HL-60/S4 treated with phorbol 12-myristate 13-acetate at 8.2 ng/mL for 4 days and 3 days (cell line): Measurements from ENCODE around the gene ATP9B.

Experiments used
- in situ Hi-C: fragments of 300-500 bp; cut with MboI; formaldehyde crosslinking; loops from 2 replicates; pipeline ENCODE4 v1.15.0; 2022; ENCODE audit warnings: low sequenced_read_pairs

The ATP9B gene

GRCh38 chr18:79402977-79403722, 334.0 kb downstream of the ATP9B start:
- in situ Hi-C loops, result loop anchor here (10.0 to 25.0 kb wide), 2 partner anchors 109 to 242 kb away; no protein-coding TSS in a partner anchor

- in situ Hi-C loops, result loop anchor here (10.0 to 25.0 kb wide), 2 partner anchors 108 to 241 kb away; no protein-coding TSS in a partner anchor
Observed at GRCh38 chr18:79403723-79404566, 334.8 kb downstream of the ATP9B start.

GRCh38 chr18:79404567-79404910, 335.3 kb downstream of the ATP9B start:
- in situ Hi-C loops, result loop anchor here (10.0 to 25.0 kb wide), 2 partner anchors 108 to 240 kb away; no protein-coding TSS in a partner anchor

GRCh38 chr18:79405019-79405780, 336.0 kb downstream of the ATP9B start:
- in situ Hi-C loops, result loop anchor here (10.0 to 25.0 kb wide), 2 partner anchors 107 to 240 kb away; no protein-coding TSS in a partner anchor

GRCh38 chr18:79405781-79406575, 336.8 kb downstream of the ATP9B start:
- in situ Hi-C loops, result loop anchor here (10.0 to 25.0 kb wide), 2 partner anchors 106 to 239 kb away; no protein-coding TSS in a partner anchor

- in situ Hi-C loops, result loop anchor here (10.0 to 25.0 kb wide), 2 partner anchors 106 to 238 kb away; no protein-coding TSS in a partner anchor
Observed at GRCh38 chr18:79406708-79407107, 337.5 kb downstream of the ATP9B start.

- in situ Hi-C loops, result loop anchor here (10.0 to 25.0 kb wide), 2 partner anchors 103 to 235 kb away; no protein-coding TSS in a partner anchor
Observed at GRCh38 chr18:79409313-79409712, 340.1 kb downstream of the ATP9B start.

- in situ Hi-C loops, result loop anchor here (25.0 kb wide), 1 partner anchor 102 kb away; no protein-coding TSS in a partner anchor
Observed at GRCh38 chr18:79410171-79410641, 341.0 kb downstream of the ATP9B start.

GRCh38 chr18:79410731-79411613, 341.8 kb downstream of the ATP9B start:
- in situ Hi-C loops, result loop anchor here (25.0 kb wide), 1 partner anchor 101 kb away; no protein-coding TSS in a partner anchor

GRCh38 chr18:79411614-79412526, 342.7 kb downstream of the ATP9B start:
- in situ Hi-C loops, result loop anchor here (25.0 kb wide), 1 partner anchor 100 kb away; no protein-coding TSS in a partner anchor

- in situ Hi-C loops, result loop anchor here (25.0 kb wide), 1 partner anchor 99 kb away; no protein-coding TSS in a partner anchor
Observed at GRCh38 chr18:79413025-79413424, 343.8 kb downstream of the ATP9B start.

GRCh38 chr18:79413426-79413825, 344.2 kb downstream of the ATP9B start:
- in situ Hi-C loops, result loop anchor here (25.0 kb wide), 1 partner anchor 99 kb away; no protein-coding TSS in a partner anchor

GRCh38 chr18:79413901-79414300, 344.7 kb downstream of the ATP9B start:
- in situ Hi-C loops, result loop anchor here (25.0 kb wide), 1 partner anchor 98 kb away; no protein-coding TSS in a partner anchor

- in situ Hi-C loops, result loop anchor here (25.0 kb wide), 1 partner anchor 96 kb away; no protein-coding TSS in a partner anchor
Observed at GRCh38 chr18:79416022-79416676, 347.0 kb downstream of the ATP9B start.

- in situ Hi-C loops, result loop anchor here (25.0 kb wide), 1 partner anchor 96 kb away; no protein-coding TSS in a partner anchor
Observed at GRCh38 chr18:79416677-79417052, 347.5 kb downstream of the ATP9B start.

- in situ Hi-C loops, result loop anchor here (25.0 kb wide), 1 partner anchor 94 kb away; no protein-coding TSS in a partner anchor
Observed at GRCh38 chr18:79418236-79418635, 349.0 kb downstream of the ATP9B start.
